ENCODE results near the gene CDK6.

DNA sequence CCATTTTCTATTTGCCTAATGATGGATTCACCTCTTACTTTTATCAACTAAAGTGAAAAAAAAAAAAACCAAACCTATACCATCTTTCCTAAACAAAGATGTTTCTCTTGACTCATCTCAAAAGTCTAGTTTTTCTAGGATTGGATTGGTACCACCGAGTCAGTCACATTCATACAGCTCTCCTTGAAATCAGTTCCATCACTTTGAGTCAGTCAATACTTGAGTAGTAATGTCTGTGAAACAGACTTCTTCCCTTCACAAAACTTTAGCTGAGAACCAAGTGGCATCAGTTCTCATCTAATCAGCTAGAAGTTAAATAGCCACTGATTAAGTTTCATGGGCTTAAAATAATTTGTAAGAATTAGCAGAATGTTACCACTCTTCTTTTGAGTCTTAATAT lies 13.3 kb downstream of the CDK6 start:
- TF ChIP-seq, protein P1, sequence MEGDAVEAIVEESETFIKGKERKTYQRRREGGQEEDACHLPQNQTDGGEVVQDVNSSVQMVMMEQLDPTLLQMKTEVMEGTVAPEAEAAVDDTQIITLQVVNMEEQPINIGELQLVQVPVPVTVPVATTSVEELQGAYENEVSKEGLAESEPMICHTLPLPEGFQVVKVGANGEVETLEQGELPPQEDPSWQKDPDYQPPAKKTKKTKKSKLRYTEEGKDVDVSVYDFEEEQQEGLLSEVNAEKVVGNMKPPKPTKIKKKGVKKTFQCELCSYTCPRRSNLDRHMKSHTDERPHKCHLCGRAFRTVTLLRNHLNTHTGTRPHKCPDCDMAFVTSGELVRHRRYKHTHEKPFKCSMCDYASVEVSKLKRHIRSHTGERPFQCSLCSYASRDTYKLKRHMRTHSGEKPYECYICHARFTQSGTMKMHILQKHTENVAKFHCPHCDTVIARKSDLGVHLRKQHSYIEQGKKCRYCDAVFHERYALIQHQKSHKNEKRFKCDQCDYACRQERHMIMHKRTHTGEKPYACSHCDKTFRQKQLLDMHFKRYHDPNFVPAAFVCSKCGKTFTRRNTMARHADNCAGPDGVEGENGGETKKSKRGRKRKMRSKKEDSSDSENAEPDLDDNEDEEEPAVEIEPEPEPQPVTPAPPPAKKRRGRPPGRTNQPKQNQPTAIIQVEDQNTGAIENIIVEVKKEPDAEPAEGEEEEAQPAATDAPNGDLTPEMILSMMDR (conservative IDR thresholded peaks at IDR 0.05; ENCODE audit: low read depth, low read length), result no peak
- TF ChIP-seq EZH2 (IDR thresholded peaks at IDR 0.05; ENCODE audit: low read length, unreplicated experiment), result no peak
